Dermis blood vessel endothelial cell (primary cell): ENCODE data around the gene TNFAIP8L3. TPM values are rescaled to one million over a fixed set of nuclear protein-coding genes. Genes with fewer than 3 reads are reported as not detected.
A peak's percentile ranks its signal among the peaks of the same experiment; 100 is the strongest.

ENCODE experiments used
- DNase-seq: peaks from one replicate; pipeline ENCODE4 v3.0.0; 2010
- total RNA-seq: library from RNA; depleted of rRNA; stranded (reverse); fragments of >200 nt; gene quantifications from 2 replicates; pipeline ENCODE4 v1.2.3, GENCODE V29; 2014

Gene TNFAIP8L3
- total RNA-seq, 1 donor from 2014 or later = 49.9 TPM

GRCh38 chr15:51114437-51115119 is 19.9 kb upstream of the TNFAIP8L3 start:
- peak; percentile 63 for DNase-seq

GRCh38 chr15:51112078-51112477 is 17.4 kb upstream of the TNFAIP8L3 start:
- no peak for DNase-seq

- DNase-seq = no peak
Measured at GRCh38 chr15:51111061-51111460, 16.4 kb upstream of the TNFAIP8L3 start.

GRCh38 chr15:51110171-51110570 is 15.5 kb upstream of the TNFAIP8L3 start:
- DNase-seq = no peak

GRCh38 chr15:51108933-51109550 is 14.3 kb upstream of the TNFAIP8L3 start:
- no peak for DNase-seq

GRCh38 chr15:51107612-51108011 is 12.9 kb upstream of the TNFAIP8L3 start:
- no peak for DNase-seq

GRCh38 chr15:51106481-51106880 is 11.8 kb upstream of the TNFAIP8L3 start:
- DNase-seq = no peak

GRCh38 chr15:51105430-51106016 is 10.8 kb upstream of the TNFAIP8L3 start:
- no peak for DNase-seq

- no peak for DNase-seq
Measured at GRCh38 chr15:51104512-51104911, 9.8 kb upstream of the TNFAIP8L3 start.

- no peak for DNase-seq
Measured at GRCh38 chr15:51103330-51103729, 8.6 kb upstream of the TNFAIP8L3 start.

- no peak for DNase-seq
Measured at GRCh38 chr15:51100785-51101489, 6.2 kb upstream of the TNFAIP8L3 start.

GRCh38 chr15:51099185-51099584 is 4.5 kb upstream of the TNFAIP8L3 start:
- DNase-seq = no peak

- DNase-seq = no peak
Measured at GRCh38 chr15:51098331-51098619, 3.6 kb upstream of the TNFAIP8L3 start.

- DNase-seq = peak; percentile 98
Measured at GRCh38 chr15:51097553-51098330, 3.0 kb upstream of the TNFAIP8L3 start.

- DNase-seq = peak; percentile 73
Measured at GRCh38 chr15:51096976-51097375, 2.3 kb upstream of the TNFAIP8L3 start.

- peak; percentile 42 for DNase-seq
Measured at GRCh38 chr15:51095681-51096331, 1.1 kb upstream of the TNFAIP8L3 start.

- DNase-seq = peak; percentile 54
Measured at GRCh38 chr15:51093839-51094605, 684 bp downstream of the TNFAIP8L3 start.

GRCh38 chr15:51093488-51093838 is 1.2 kb downstream of the TNFAIP8L3 start:
- DNase-seq = no peak

- DNase-seq = no peak
Measured at GRCh38 chr15:51092480-51093040, 2.1 kb downstream of the TNFAIP8L3 start.

GRCh38 chr15:51090753-51091152 is 4.0 kb downstream of the TNFAIP8L3 start:
- peak; percentile 32 for DNase-seq
